OCI-LY3 (cell line): ENCODE results near the gene TTC29.

Experiments used
- EZH2phosphoT487 ChIP-seq: fragments of 200-600 bp; shearing (Covaris generic); IDR thresholded peaks from 2 replicates; pipeline ENCODE4 v1.6.1; 2018; ENCODE audit warnings: antibody characterized with exemption, mixed run types, low read depth
- TF ChIP-seq, protein P1 (sequence below): fragments of 200-600, 300-600 bp; sonication (generic); IDR thresholded peaks from 2 replicates; pipeline ENCODE4 v1.5.1; 2014; ENCODE audit warnings: antibody characterized with exemption, low read length, low read depth

DNA sequence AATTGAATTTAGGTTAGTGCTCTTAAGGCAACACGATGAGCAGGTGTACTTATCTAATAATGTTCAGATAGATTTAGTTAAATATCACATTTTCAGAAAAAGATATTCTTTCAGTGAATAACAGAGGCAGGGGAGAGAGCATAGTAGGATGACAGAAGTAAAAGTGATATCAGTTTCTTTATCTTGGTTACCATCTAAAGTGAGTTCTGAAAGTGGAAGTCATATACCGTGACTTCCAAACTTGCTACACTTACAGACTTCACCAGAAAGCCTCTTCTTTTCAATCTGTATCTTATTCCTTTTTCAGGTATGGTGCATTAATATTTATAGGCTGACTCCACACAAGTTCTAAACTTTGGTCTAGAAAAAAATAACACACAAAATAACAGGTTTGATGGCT lies 182.1 kb downstream of the TTC29 start:
- TF ChIP-seq, protein P1, sequence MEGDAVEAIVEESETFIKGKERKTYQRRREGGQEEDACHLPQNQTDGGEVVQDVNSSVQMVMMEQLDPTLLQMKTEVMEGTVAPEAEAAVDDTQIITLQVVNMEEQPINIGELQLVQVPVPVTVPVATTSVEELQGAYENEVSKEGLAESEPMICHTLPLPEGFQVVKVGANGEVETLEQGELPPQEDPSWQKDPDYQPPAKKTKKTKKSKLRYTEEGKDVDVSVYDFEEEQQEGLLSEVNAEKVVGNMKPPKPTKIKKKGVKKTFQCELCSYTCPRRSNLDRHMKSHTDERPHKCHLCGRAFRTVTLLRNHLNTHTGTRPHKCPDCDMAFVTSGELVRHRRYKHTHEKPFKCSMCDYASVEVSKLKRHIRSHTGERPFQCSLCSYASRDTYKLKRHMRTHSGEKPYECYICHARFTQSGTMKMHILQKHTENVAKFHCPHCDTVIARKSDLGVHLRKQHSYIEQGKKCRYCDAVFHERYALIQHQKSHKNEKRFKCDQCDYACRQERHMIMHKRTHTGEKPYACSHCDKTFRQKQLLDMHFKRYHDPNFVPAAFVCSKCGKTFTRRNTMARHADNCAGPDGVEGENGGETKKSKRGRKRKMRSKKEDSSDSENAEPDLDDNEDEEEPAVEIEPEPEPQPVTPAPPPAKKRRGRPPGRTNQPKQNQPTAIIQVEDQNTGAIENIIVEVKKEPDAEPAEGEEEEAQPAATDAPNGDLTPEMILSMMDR, result no peak
- no peak for TF ChIP-seq EZH2phosphoT487
